ENCODE data around the gene FANCL.

DNA sequence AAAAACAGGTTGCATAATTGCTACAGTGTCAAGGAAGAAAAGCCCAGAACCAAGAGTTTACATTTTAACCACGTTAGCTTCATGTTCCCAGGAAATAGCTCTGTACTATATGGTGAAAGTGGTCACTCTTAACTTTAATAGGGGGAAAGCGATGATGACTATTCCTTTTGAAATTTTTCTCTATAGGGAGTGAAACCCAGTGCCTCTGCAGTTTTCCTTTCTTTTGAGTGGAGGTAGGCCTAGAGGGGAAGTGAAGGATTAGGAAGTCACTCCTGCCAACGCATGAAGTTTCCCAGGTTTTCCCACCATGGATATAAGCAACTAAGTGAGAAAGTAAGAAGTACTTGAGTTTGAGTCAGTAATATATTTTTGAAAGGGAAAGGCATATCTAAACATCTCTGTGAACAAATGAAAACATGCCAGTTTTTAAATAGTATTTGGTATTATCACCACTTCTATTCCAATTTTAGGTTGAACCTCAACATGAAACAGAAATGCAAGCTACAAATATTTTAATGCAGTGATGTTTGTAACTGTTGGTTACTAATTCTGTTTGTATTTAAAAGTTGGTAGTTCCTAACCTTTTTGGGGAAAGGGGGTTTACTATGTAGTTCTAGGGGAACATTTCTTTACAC is 102.6 kb downstream of the FANCL start:
- TF ChIP-seq, protein P1, sequence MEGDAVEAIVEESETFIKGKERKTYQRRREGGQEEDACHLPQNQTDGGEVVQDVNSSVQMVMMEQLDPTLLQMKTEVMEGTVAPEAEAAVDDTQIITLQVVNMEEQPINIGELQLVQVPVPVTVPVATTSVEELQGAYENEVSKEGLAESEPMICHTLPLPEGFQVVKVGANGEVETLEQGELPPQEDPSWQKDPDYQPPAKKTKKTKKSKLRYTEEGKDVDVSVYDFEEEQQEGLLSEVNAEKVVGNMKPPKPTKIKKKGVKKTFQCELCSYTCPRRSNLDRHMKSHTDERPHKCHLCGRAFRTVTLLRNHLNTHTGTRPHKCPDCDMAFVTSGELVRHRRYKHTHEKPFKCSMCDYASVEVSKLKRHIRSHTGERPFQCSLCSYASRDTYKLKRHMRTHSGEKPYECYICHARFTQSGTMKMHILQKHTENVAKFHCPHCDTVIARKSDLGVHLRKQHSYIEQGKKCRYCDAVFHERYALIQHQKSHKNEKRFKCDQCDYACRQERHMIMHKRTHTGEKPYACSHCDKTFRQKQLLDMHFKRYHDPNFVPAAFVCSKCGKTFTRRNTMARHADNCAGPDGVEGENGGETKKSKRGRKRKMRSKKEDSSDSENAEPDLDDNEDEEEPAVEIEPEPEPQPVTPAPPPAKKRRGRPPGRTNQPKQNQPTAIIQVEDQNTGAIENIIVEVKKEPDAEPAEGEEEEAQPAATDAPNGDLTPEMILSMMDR (IDR thresholded peaks at IDR 0.05; ENCODE audit: low read depth, low read length): no peak
- TF ChIP-seq EZH2phosphoT487 (IDR thresholded peaks at IDR 0.05; ENCODE audit: low read depth): no peak
